ENCODE results near the gene KIF20A.
A peak's percentile ranks its signal among the peaks of the same experiment; 100 is the strongest.

The KIF20A gene

DNA sequence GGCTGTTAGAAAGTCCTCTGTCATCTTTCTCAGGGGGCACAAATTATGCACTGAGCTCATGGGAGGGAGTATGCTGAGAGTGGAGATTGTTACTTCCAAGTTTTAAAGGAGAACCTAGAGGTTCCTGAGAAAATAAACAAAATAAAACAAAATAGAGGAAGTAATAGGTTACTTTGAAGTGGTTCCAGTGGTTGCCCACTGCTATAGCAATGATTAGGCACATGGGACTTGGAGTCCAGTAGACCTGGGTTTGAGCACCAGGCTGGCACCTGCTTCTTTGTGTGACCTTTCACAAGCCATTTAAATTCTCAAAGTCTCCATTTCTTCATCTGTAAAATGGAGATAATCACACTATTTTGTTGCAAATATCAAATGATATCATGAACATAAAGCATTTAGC lies 48.0 kb downstream of the KIF20A start:
- TF ChIP-seq, protein P1, sequence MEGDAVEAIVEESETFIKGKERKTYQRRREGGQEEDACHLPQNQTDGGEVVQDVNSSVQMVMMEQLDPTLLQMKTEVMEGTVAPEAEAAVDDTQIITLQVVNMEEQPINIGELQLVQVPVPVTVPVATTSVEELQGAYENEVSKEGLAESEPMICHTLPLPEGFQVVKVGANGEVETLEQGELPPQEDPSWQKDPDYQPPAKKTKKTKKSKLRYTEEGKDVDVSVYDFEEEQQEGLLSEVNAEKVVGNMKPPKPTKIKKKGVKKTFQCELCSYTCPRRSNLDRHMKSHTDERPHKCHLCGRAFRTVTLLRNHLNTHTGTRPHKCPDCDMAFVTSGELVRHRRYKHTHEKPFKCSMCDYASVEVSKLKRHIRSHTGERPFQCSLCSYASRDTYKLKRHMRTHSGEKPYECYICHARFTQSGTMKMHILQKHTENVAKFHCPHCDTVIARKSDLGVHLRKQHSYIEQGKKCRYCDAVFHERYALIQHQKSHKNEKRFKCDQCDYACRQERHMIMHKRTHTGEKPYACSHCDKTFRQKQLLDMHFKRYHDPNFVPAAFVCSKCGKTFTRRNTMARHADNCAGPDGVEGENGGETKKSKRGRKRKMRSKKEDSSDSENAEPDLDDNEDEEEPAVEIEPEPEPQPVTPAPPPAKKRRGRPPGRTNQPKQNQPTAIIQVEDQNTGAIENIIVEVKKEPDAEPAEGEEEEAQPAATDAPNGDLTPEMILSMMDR (conservative IDR thresholded peaks at IDR 0.05; ENCODE audit: low read depth), result no peak
- no peak overlapping the region for H3K27ac ChIP-seq
- no peak for DNase-seq (ENCODE audit: low spot score)
- ChIA-PET POLR2A (ENCODE audit: low non-redundant PET) (no interaction called here), CTCF (no interaction called here)

- TF ChIP-seq, protein P1 (conservative IDR thresholded peaks at IDR 0.05; ENCODE audit: low read depth), result no peak
- ChIA-PET POLR2A (ENCODE audit: low non-redundant PET) (no interaction called here), CTCF (interaction anchor here (0.7 to 1.2 kb wide), 3 partner anchors 54 to 217 kb away, joined by 4 to 6 read pairs (median 4); no protein-coding TSS in a partner anchor)
- no peak overlapping the region for H3K27ac ChIP-seq
- no peak for DNase-seq (ENCODE audit: low spot score)
These were observed 50.5 kb downstream of the KIF20A start for GRCh38 chr5:138229387-138229786.

GRCh38 chr5:138230261-138230660 lies 51.3 kb downstream of the KIF20A start:
- CTCF ChIA-PET, result interaction anchor here (0.8 to 1.2 kb wide), 3 partner anchors 53 to 123 kb away, joined by 4 read pairs; partner anchors contain the start of gene KDM3B
- POLR2A ChIA-PET (ENCODE audit: low non-redundant PET), result no interaction called here
- DNase-seq (ENCODE audit: low spot score), result peak; percentile 21
- TF ChIP-seq, protein P1 (conservative IDR thresholded peaks at IDR 0.05; ENCODE audit: low read depth), result no peak
- no peak overlapping the region for H3K27ac ChIP-seq

- peak; percentile 37 for DNase-seq (ENCODE audit: low spot score)
- no peak overlapping the region for H3K27ac ChIP-seq
- POLR2A ChIA-PET (ENCODE audit: low non-redundant PET), result no interaction called here
- TF ChIP-seq, protein P1 (conservative IDR thresholded peaks at IDR 0.05; ENCODE audit: low read depth), result no peak
- CTCF ChIA-PET, result interaction anchor here (0.8 to 1.3 kb wide), 3 partner anchors 9 to 121 kb away, joined by 4 to 16 read pairs (median 4); partner anchors contain the start of gene KDM3B
These were observed 52.2 kb downstream of the KIF20A start for GRCh38 chr5:138230981-138231589.

GRCh38 chr5:138233280-138233679 lies 54.4 kb downstream of the KIF20A start:
- TF ChIP-seq, protein P1 (conservative IDR thresholded peaks at IDR 0.05; ENCODE audit: low read depth), result no peak
- no peak overlapping the region for H3K27ac ChIP-seq
- CTCF ChIA-PET, result interaction anchor here (1.1 to 2.4 kb wide), 2 partner anchors 10 to 50 kb away, joined by 4 to 13 read pairs; no protein-coding TSS in a partner anchor
- no peak for DNase-seq (ENCODE audit: low spot score)
- POLR2A ChIA-PET (ENCODE audit: low non-redundant PET), result no interaction called here

- ChIA-PET CTCF (interaction anchor here (0.6 to 2.4 kb wide), 2 partner anchors 11 to 60 kb away, joined by 4 to 13 read pairs; no protein-coding TSS in a partner anchor), POLR2A (ENCODE audit: low non-redundant PET) (interaction anchor here (0.7 kb wide), 1 partner anchor 665 kb away, joined by 5 read pairs; no protein-coding TSS in a partner anchor)
- H3K27ac ChIP-seq, result no peak overlapping the region
- TF ChIP-seq, protein P1 (conservative IDR thresholded peaks at IDR 0.05; ENCODE audit: low read depth), result no peak
- no peak for DNase-seq (ENCODE audit: low spot score)
These were observed 55.7 kb downstream of the KIF20A start for GRCh38 chr5:138234651-138235050.

Measured in RWPE1 (cell line).